ENCODE data around the gene DIO1.

Gene DIO1

DNA sequence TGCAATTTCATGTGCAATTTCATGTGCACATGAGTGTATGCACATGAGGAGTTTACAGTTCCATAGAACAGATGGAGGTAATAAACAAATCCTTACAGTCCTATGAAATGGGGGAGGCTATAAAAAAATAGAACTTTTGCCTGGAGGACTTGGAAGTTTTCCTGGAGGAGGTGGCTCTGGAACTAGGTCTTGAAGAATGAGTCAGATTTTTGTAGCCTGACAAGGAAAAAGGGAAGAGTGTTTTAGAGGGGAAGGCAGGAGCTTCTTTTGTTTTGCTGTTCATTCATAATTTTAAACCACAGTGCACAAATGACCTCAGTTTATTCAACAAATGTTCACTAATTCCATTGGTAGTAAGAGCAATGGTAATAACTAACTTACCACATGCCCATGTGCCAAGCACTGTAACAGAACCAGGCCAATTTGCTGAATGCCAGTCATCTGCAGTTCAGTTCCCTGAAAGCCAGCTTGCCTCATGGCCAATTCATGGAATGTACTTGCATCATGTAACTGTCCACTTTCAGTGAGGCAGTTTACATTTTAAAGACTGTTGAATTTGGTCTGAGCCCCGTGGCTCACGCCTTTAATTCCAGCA lies 2.7 kb downstream of the DIO1 start:
- TF ChIP-seq, protein P1, sequence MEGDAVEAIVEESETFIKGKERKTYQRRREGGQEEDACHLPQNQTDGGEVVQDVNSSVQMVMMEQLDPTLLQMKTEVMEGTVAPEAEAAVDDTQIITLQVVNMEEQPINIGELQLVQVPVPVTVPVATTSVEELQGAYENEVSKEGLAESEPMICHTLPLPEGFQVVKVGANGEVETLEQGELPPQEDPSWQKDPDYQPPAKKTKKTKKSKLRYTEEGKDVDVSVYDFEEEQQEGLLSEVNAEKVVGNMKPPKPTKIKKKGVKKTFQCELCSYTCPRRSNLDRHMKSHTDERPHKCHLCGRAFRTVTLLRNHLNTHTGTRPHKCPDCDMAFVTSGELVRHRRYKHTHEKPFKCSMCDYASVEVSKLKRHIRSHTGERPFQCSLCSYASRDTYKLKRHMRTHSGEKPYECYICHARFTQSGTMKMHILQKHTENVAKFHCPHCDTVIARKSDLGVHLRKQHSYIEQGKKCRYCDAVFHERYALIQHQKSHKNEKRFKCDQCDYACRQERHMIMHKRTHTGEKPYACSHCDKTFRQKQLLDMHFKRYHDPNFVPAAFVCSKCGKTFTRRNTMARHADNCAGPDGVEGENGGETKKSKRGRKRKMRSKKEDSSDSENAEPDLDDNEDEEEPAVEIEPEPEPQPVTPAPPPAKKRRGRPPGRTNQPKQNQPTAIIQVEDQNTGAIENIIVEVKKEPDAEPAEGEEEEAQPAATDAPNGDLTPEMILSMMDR (IDR thresholded peaks at IDR 0.05; ENCODE audit: low read depth, low read length) = no peak
- no peak overlapping the region for H3K4me3 ChIP-seq (ENCODE audit: low read depth, low read length)

- no peak overlapping the region for H3K4me3 ChIP-seq (ENCODE audit: low read depth, low read length)
- TF ChIP-seq, protein P1 (IDR thresholded peaks at IDR 0.05; ENCODE audit: low read depth, low read length) = no peak
Observed at GRCh38 chr1:53899206-53899628, 5.2 kb downstream of the DIO1 start.

- TF ChIP-seq, protein P1 (IDR thresholded peaks at IDR 0.05; ENCODE audit: low read depth, low read length) = no peak
- no peak overlapping the region for H3K4me3 ChIP-seq (ENCODE audit: low read depth, low read length)
Observed at GRCh38 chr1:53899708-53900107, 5.7 kb downstream of the DIO1 start.

DNA sequence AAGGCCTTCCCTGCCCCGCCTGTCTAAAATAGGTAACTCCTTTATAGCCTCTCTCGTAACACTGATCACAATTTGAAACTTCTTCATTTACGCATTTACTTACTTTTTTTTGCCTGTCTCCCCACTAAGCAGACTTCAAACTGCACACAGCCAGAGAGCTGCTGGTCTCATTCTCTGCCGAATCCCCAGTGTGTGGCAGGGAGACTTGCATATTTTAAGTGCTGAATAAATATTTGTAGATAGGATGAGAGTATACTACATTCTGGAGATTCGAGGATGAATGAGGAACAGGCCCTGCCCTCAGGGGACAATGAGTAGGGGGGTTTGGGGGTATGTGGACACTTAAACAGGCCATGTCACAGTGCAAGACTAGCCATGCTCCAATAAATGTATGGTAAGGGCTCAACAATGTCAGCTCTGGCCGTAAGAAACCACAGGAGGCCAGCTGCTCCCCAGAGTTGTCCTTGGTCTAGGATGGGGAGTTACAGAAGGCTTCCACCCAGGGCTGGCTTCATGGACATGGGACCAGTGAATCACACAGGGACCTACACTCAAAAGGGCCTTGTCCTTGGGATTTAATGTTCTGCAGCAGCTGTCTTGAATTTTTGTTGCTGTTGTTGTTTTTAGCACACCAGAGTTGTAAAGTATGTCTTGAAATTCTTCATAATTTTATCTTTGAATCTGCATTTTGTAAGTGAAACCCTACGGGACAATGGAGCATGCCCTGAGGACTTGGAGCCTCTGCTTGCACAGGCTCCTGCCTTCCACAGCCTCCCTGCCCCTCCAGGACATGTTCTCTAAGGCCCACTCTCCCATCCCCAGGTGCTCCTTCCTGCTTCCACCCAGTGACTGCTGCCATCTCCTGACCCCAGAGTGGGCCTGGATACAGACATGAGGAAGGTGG lies 8.5 kb downstream of the DIO1 start:
- H3K4me3 ChIP-seq (ENCODE audit: low read depth, low read length) = no peak overlapping the region
- TF ChIP-seq, protein P1 (IDR thresholded peaks at IDR 0.05; ENCODE audit: low read depth, low read length) = no peak

GRCh38 chr1:53905509-53905908 lies 11.5 kb downstream of the DIO1 start:
- no peak overlapping the region for H3K4me3 ChIP-seq (ENCODE audit: low read depth, low read length)
- TF ChIP-seq, protein P1 (IDR thresholded peaks at IDR 0.05; ENCODE audit: low read depth, low read length) = no peak

DNA sequence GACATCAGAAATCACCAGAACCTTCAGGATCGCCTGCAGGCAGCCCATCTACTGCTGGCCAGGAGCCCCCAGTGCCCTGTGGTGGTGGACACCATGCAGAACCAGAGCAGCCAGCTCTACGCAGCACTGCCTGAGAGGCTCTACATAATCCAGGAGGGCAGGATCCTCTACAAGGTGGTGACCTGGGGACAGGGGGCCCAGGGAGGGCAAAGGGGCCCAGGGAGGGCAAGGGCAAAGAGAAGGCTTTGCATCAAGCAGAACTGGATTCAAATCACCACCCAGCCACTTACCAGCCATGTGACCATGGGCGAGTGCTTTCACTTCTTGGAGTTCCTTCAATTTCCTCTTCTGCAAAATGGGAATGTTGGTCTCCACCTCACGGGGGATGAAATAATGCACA lies 12.1 kb downstream of the DIO1 start:
- no peak overlapping the region for H3K4me3 ChIP-seq (ENCODE audit: low read depth, low read length)
- TF ChIP-seq, protein P1 (IDR thresholded peaks at IDR 0.05; ENCODE audit: low read depth, low read length) = no peak

- TF ChIP-seq, protein P1 (IDR thresholded peaks at IDR 0.05; ENCODE audit: low read depth, low read length) = no peak
- H3K4me3 ChIP-seq (ENCODE audit: low read depth, low read length) = no peak overlapping the region
Observed at GRCh38 chr1:53909946-53910345, 16.0 kb downstream of the DIO1 start.
